GM23248 (cell line): ENCODE measurements around the gene TTLL1. TPM values are rescaled to one million over a fixed set of nuclear protein-coding genes. Genes with fewer than 3 reads are reported as not detected.

Source experiments
- DNase-seq: peaks from one replicate; pipeline ENCODE4 v3.0.0-alpha.2; 2015
- H2AFZ ChIP-seq: fragments of 200-600 bp; sonication (generic); 2 replicates; pipeline ENCODE4 v1.6.1; 2016; ENCODE audit warnings: antibody characterized with exemption
- H3F3A ChIP-seq: fragments of 200-600 bp; sonication (generic); 2 replicates; pipeline ENCODE4 v1.6.1; 2016; ENCODE audit warnings: mild to moderate bottlenecking, antibody characterized with exemption, mixed run types; ENCODE audit not compliant: insufficient read depth
- H3K27ac ChIP-seq: fragments of 200-600 bp; sonication (generic); 2 replicates; pipeline ENCODE4 v1.5.1; 2016; ENCODE audit warnings: mild to moderate bottlenecking
- H3K27me3 ChIP-seq: fragments of 200-600 bp; sonication (generic); replicated peaks from 2 replicates; pipeline ENCODE4 v1.6.1; 2016; ENCODE audit warnings: mild to moderate bottlenecking; ENCODE audit not compliant: insufficient read depth
- H3K36me3 ChIP-seq: fragments of 200-600 bp; sonication (generic); 2 replicates; pipeline ENCODE4 v1.6.1; 2016; ENCODE audit warnings: low read depth, mild to moderate bottlenecking
- H3K4me1 ChIP-seq: fragments of 200-600 bp; sonication (generic); 2 replicates; pipeline ENCODE4 v1.6.1; 2016; ENCODE audit warnings: mild to moderate bottlenecking; ENCODE audit not compliant: insufficient read depth
- H3K4me2 ChIP-seq: fragments of 200-600 bp; sonication (generic); one replicate; pipeline ENCODE4 v1.6.1; 2016; ENCODE audit warnings: mild to moderate bottlenecking; ENCODE audit not compliant: unreplicated experiment
- H3K4me3 ChIP-seq: fragments of 200-600 bp; sonication (generic); 2 replicates; pipeline ENCODE4 v1.5.1; 2016; ENCODE audit warnings: mild to moderate bottlenecking
- H3K79me2 ChIP-seq: fragments of 200-600 bp; sonication (generic); 2 replicates; pipeline ENCODE4 v1.6.1; 2016; ENCODE audit warnings: mild to moderate bottlenecking; ENCODE audit not compliant: insufficient read depth
- H3K9ac ChIP-seq: fragments of 200-600 bp; sonication (generic); 2 replicates; pipeline ENCODE4 v1.6.1; 2016; ENCODE audit warnings: mild to moderate bottlenecking
- H3K9me2 ChIP-seq: fragments of 200-600 bp; sonication (generic); 2 replicates; pipeline ENCODE4 v1.6.1; 2016; ENCODE audit warnings: mixed run types, mild to moderate bottlenecking, moderate library complexity; ENCODE audit not compliant: insufficient read depth
- H3K9me3 ChIP-seq: fragments of 200-600 bp; sonication (generic); one replicate; pipeline ENCODE4 v1.6.1; 2017; ENCODE audit warnings: low read depth
- H4K20me1 ChIP-seq: fragments of 200-600 bp; sonication (generic); 2 replicates; pipeline ENCODE4 v1.6.0; 2016; ENCODE audit not compliant: insufficient read depth
- EZH2 ChIP-seq: fragments of 200-600 bp; sonication (generic); IDR thresholded peaks from 2 replicates; pipeline ENCODE4 v1.6.1; 2018; ENCODE audit warnings: antibody characterized with exemption, mild to moderate bottlenecking; ENCODE audit not compliant: insufficient read depth, poor library complexity, severe bottlenecking
- EZH2phosphoT487 ChIP-seq: fragments of 200-600 bp; sonication (generic); IDR thresholded peaks from 2 replicates; pipeline ENCODE4 v1.6.1; 2018; ENCODE audit warnings: antibody characterized with exemption, moderate library complexity, mild to moderate bottlenecking, low read depth; ENCODE audit not compliant: insufficient read depth
- WGBS, 2 experiments: methylation state at CpG; one replicate each; pipeline ENCODE4 v1.1.6; 2015 to 2017; ENCODE audit warnings: low lambda C conversion rate in 2 of 2, low coverage in 1 of 2; ENCODE audit errors: missing lambda C conversion rate in 2 of 2; 5-methylcytosine and 5-hydroxymethylcytosine counted together
- in situ Hi-C: fragments of 300-500 bp; cut with MboI; formaldehyde crosslinking; loops from 2 replicates; pipeline ENCODE4 v1.15.0; 2020
- polyA plus RNA-seq: library from polyadenylated mRNA; unstranded; fragments of >200 nt; fragmentation: Nextera tagmentation; extraction: Ambion mirVana; gene quantifications from 2 replicates; pipeline ENCODE4 v1.2.1, GENCODE V29; 2016
- total RNA-seq: library from RNA; depleted of rRNA; stranded (reverse); fragments of >200 nt; shearing (Covaris generic); gene quantifications from 2 replicates; pipeline ENCODE4 v1.2.3, GENCODE V29; 2014; rRNA removed

The TTLL1 gene
- 16.0 and 16.6 TPM in 2 replicates for total RNA-seq
- 18.5 and 18.8 TPM in 2 replicates for polyA plus RNA-seq

DNA sequence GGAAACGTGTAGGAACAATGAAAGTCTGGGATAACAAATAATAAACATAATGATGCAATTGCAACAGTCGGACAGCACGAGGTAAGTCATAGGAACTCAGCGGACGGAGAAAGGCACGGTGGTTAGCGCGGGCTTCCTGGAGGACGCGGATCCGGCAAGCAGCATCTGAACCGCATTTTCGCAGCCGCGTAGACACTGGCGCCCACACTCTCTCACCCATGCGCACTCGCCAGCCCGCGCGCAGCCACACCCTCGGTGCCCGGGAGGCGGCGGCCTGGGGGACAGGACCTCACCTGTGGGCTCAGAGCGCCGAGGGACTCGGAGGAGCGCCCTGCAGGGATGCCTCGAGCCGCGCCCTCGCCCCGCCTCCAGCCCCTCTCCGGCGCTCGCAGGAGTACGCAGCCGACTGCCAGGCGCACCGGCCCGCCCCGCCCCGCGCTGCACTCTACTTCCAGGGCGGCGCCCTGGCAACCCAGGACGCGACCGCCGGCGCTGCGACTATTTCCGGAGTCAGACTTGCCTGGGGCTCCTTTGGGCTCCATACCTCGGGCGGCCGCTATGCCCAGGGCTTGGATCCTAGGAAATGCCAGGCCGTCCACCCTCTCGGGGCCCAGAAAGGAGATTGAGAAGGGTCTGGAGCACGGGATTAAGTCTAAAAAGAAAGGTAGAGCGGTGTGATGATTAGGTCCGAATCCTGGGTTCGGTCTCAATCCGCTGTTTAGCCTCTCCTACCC lies at the start of gene TTLL1:
TSS of gene TTLL1 (minus strand) at position 408 of the 734 bp plus-strand sequence. CDS start 13,805 bp downstream, outside the sequence.
- Histone ChIP-seq H3K4me1 (no peaks in the 10 kb centered on the region), H3K4me3 (peak within 1 kb of the TSS; percentile 92), H3K27ac (peak within 1 kb of the TSS; percentile 64), H3K9me3 (no peaks in the 10 kb centered on the region), H3K79me2 (no peaks in the 10 kb centered on the region), H3K9ac (peak within 1 kb of the TSS; percentile 84), H3K27me3 (no peaks in the 10 kb centered on the region), H2AFZ (peak within 1 kb of the TSS; percentile 96), H3K9me2 (no peaks in the 10 kb centered on the region), H4K20me1 (no peaks in the 10 kb centered on the region), H3K36me3 (no peaks in the 10 kb centered on the region), H3F3A (no peaks in the 10 kb centered on the region), H3K4me2 (peak within 1 kb of the TSS; percentile 99)
- TF ChIP-seq EZH2, result no peak
- DNase-seq, result peak; percentile 94
- WGBS, 2 experiments, result 4% methylated on average over 51 to 64 of the region's 64 CpGs
- in situ Hi-C loops, result no loop called here

DNA sequence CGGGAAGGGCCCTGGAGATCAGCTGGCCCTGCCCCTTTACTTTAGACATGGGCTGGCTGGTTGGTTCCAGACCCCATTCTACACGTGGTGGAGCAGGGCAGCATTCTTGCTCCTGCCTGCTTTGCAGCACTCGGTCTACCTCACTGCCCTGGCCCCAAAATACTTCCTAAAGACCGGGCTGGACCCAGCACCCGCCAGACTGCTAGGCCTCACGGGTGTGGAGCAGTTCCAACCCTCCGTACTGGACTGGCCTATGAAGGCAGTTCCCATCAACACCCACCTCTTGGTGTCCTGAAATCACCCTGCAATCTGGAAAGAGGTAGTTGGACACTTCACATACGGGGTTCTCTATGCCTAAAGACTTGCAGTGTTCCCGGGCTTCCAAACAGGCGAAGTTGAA lies 47.6 kb upstream of the TTLL1 start:
- Histone ChIP-seq H3K79me2 (peaks cover 8% of the 10 kb centered on the region), H3F3A (no peaks in the 10 kb centered on the region), H3K4me3 (no peak overlapping the region), H3K9me2 (no peaks in the 10 kb centered on the region), H3K9me3 (no peaks in the 10 kb centered on the region), H3K27ac (no peak overlapping the region), H4K20me1 (no peaks in the 10 kb centered on the region), H3K4me1 (0 out of 2 replicates have a peak, but pooled peaks cover 4% of the 10 kb centered on the region), H2AFZ (no peak overlapping the region), H3K27me3 (no peaks in the 10 kb centered on the region), H3K9ac (no peak overlapping the region), H3K4me2 (no peak overlapping the region), H3K36me3 (peaks cover 6% of the 10 kb centered on the region; the same call in 1 of the 2 replicates)
- DNase-seq, result no peak
- no peak for TF ChIP-seq EZH2phosphoT487
- no peak for TF ChIP-seq EZH2
- in situ Hi-C loops, result no loop called here
- WGBS, 2 experiments, result 83 to 85% methylated on average over 10 of the region's 10 CpGs

DNA sequence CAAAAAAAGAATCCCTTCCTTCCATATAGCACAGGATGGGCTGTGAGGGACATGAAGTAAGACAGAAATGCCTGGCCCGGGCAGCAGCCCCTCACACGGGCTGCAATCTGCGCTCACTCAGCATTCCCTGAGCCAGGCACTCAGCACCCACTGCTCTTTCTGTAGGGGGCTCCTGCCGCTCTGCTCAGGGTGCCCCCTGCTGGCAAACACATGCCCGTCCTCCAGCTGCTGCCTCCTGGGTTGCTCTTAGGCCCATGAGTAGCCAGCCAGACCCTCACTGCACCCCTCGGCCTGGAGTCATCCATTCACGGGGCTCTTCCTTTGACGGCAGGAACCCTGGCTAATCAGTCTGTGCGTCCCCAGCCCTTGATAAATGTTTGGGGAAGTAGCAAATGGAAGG lies 47.1 kb upstream of the TTLL1 start:
- H3F3A ChIP-seq, result no peaks in the 10 kb centered on the region
- no peak overlapping the region for H3K27ac ChIP-seq
- no peak overlapping the region for H3K4me2 ChIP-seq
- no peaks in the 10 kb centered on the region for H4K20me1 ChIP-seq
- no peaks in the 10 kb centered on the region for H3K9me3 ChIP-seq
- H3K79me2 ChIP-seq, result peaks cover 3% of the 10 kb centered on the region; the same call in 1 of the 2 replicates
- no peaks in the 10 kb centered on the region for H3K9me2 ChIP-seq
- H3K27me3 ChIP-seq, result no peaks in the 10 kb centered on the region
- 57 to 59% methylated on average over 9 of the region's 9 CpGs for WGBS, 2 experiments
- no peaks in the 10 kb centered on the region for H3K4me1 ChIP-seq
- TF ChIP-seq EZH2 (no peak), EZH2phosphoT487 (no peak)
- H2AFZ ChIP-seq, result no peak overlapping the region
- in situ Hi-C loops, result no loop called here
- no peak overlapping the region for H3K9ac ChIP-seq
- no peak overlapping the region for H3K4me3 ChIP-seq
- DNase-seq, result peak; percentile 47
- peaks cover 6% of the 10 kb centered on the region; the same call in 1 of the 2 replicates for H3K36me3 ChIP-seq

DNA sequence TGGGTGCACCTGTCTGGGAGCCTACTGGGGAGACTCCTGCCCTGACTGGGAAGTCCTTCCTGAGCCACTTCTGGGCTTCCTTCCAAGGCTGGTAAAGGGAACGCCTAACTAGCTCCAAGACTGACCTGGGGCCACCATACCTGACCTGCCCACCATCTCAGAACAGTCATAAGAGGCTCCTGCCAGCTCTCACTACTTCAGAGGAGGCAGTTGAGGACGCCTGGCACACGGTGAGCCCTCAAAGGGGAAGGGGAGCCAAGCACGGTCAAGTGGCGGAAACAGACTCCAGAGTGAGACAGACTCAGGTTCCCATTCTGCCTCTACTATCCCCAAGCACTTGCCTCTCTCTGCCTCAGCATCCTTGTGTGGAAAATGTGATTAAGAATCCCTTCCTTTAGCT lies 46.4 kb upstream of the TTLL1 start:
- Histone ChIP-seq H3K4me3 (no peak overlapping the region), H3K36me3 (peaks cover 6% of the 10 kb centered on the region; the same call in 1 of the 2 replicates), H2AFZ (no peak overlapping the region), H3K79me2 (no peaks in the 10 kb centered on the region; the same call in 1 of the 2 replicates), H3K9me2 (no peaks in the 10 kb centered on the region), H3K27ac (no peak overlapping the region), H3F3A (no peaks in the 10 kb centered on the region), H3K9ac (no peak overlapping the region), H4K20me1 (no peaks in the 10 kb centered on the region), H3K27me3 (no peaks in the 10 kb centered on the region), H3K4me1 (no peaks in the 10 kb centered on the region), H3K9me3 (no peaks in the 10 kb centered on the region), H3K4me2 (no peak overlapping the region)
- TF ChIP-seq EZH2phosphoT487 (no peak), EZH2 (no peak)
- no peak for DNase-seq
- in situ Hi-C loops, result no loop called here
- WGBS, 2 experiments, result 94 to 95% methylated on average over 5 of the region's 5 CpGs
